GM13977 (cell line): ENCODE measurements around the gene SLC7A1.
A peak's percentile ranks its signal among the peaks of the same experiment; 100 is the strongest.

Experiments used
- DNase-seq: peaks from one replicate; pipeline ENCODE4 v3.0.0; 2012; ENCODE audit warnings: low spot score
- CTCF ChIP-seq: IDR thresholded peaks from 2 replicates; pipeline ENCODE4 v1.5.1; 2012; ENCODE audit warnings: mild to moderate bottlenecking, control low read depth; ENCODE audit not compliant: insufficient read depth; ENCODE audit errors: extremely low read depth, missing control alignments
- in situ Hi-C: fragments of 300-500 bp; cut with MboI; formaldehyde crosslinking; loops from one replicate; pipeline ENCODE4 v1.12.0; 2022; ENCODE audit warnings: low sequenced_read_pairs, low pct_unique_long_range_greater_than_20kb, mixed read lengths, inconsistent platforms; ENCODE audit not compliant: unreplicated experiment

The SLC7A1 gene

GRCh38 chr13:29511106-29511796, 84.2 kb downstream of the SLC7A1 start:
- TF ChIP-seq CTCF = no peak
- in situ Hi-C loops = loop anchor here (25.0 kb wide), 1 partner anchor 601 kb away; no protein-coding TSS in a partner anchor

GRCh38 chr13:29510651-29511084, 84.8 kb downstream of the SLC7A1 start:
- in situ Hi-C loops = loop anchor here (25.0 kb wide), 1 partner anchor 602 kb away; no protein-coding TSS in a partner anchor

More at GRCh38 chr13:29511106-29511796, 84.2 kb downstream of the SLC7A1 start:
- DNase-seq = no peak

GRCh38 chr13:29509999-29510589, 85.4 kb downstream of the SLC7A1 start:
- no peak for DNase-seq
- TF ChIP-seq CTCF = no peak
- in situ Hi-C loops = loop anchor here (10.0 to 25.0 kb wide), 2 partner anchors 195 to 602 kb away; no protein-coding TSS in a partner anchor

More at GRCh38 chr13:29510651-29511084, 84.8 kb downstream of the SLC7A1 start:
- no peak for DNase-seq
- TF ChIP-seq CTCF = no peak

- no peak for DNase-seq
- in situ Hi-C loops = loop anchor here (10.0 to 25.0 kb wide), 2 partner anchors 196 to 603 kb away; no protein-coding TSS in a partner anchor
- TF ChIP-seq CTCF = no peak
Measured at GRCh38 chr13:29508876-29509252, 86.6 kb downstream of the SLC7A1 start.

GRCh38 chr13:29508130-29508875, 87.2 kb downstream of the SLC7A1 start:
- peak; percentile 92 for DNase-seq
- peak; percentile 98 for TF ChIP-seq CTCF
- in situ Hi-C loops = loop anchor here (10.0 to 25.0 kb wide), 2 partner anchors 196 to 604 kb away; no protein-coding TSS in a partner anchor

- in situ Hi-C loops = loop anchor here (10.0 to 25.0 kb wide), 2 partner anchors 197 to 605 kb away; no protein-coding TSS in a partner anchor
- no peak for TF ChIP-seq CTCF
- no peak for DNase-seq
Measured at GRCh38 chr13:29507356-29507755, 88.1 kb downstream of the SLC7A1 start.
